Measurements from ENCODE around the gene TMEM245.
"Not testable (repeated sequence)": the region's sequence is repeated elsewhere in the genome, so short reads cannot be mapped to it uniquely, and the experiment has no call there.

TMEM245 gene

GRCh38 chr9:109063760-109064159 lies 56.0 kb downstream of the TMEM245 start:
- no peak for DNase-seq (ENCODE audit: low read depth)

- no peak for DNase-seq (ENCODE audit: low read depth)
Measured at GRCh38 chr9:109062543-109062942, 57.2 kb downstream of the TMEM245 start.

GRCh38 chr9:109060191-109060590 lies 59.6 kb downstream of the TMEM245 start:
- DNase-seq (ENCODE audit: low read depth): no peak

GRCh38 chr9:109053121-109053520 lies 66.6 kb downstream of the TMEM245 start:
- not testable (repeated sequence) for DNase-seq (ENCODE audit: low read depth)

GRCh38 chr9:109052416-109052815 lies 67.3 kb downstream of the TMEM245 start:
- no peak for DNase-seq (ENCODE audit: low read depth)

GRCh38 chr9:109051733-109052132 lies 68.0 kb downstream of the TMEM245 start:
- DNase-seq (ENCODE audit: low read depth): no peak

GRCh38 chr9:109050444-109050843 lies 69.3 kb downstream of the TMEM245 start:
- no peak for DNase-seq (ENCODE audit: low read depth)

- DNase-seq (ENCODE audit: low read depth): no peak
Measured at GRCh38 chr9:109048822-109049221, 70.9 kb downstream of the TMEM245 start.

- no peak for DNase-seq (ENCODE audit: low read depth)
Measured at GRCh38 chr9:109047259-109047658, 72.5 kb downstream of the TMEM245 start.

GRCh38 chr9:109046346-109046745 lies 73.4 kb downstream of the TMEM245 start:
- no peak for DNase-seq (ENCODE audit: low read depth)

GRCh38 chr9:109043578-109043977 lies 76.2 kb downstream of the TMEM245 start:
- no peak for DNase-seq (ENCODE audit: low read depth)

GRCh38 chr9:109040571-109040970 lies 79.2 kb downstream of the TMEM245 start:
- no peak for DNase-seq (ENCODE audit: low read depth)

- no peak for DNase-seq (ENCODE audit: low read depth)
Measured at GRCh38 chr9:109039539-109039938, 80.2 kb downstream of the TMEM245 start.

- DNase-seq (ENCODE audit: low read depth): no peak
Measured at GRCh38 chr9:109037946-109038715, 81.6 kb downstream of the TMEM245 start.

- no peak for DNase-seq (ENCODE audit: low read depth)
Measured at GRCh38 chr9:109036744-109037680, 82.7 kb downstream of the TMEM245 start.

- DNase-seq (ENCODE audit: low read depth): no peak
Measured at GRCh38 chr9:109035684-109036423, 83.9 kb downstream of the TMEM245 start.

GRCh38 chr9:109033941-109034700 lies 85.6 kb downstream of the TMEM245 start:
- DNase-seq (ENCODE audit: low read depth): no peak

GRCh38 chr9:109031241-109031640 lies 88.5 kb downstream of the TMEM245 start:
- DNase-seq (ENCODE audit: low read depth): no peak

GRCh38 chr9:109030426-109030825 lies 89.3 kb downstream of the TMEM245 start:
- no peak for DNase-seq (ENCODE audit: low read depth)

GRCh38 chr9:109028457-109028856 lies 91.3 kb downstream of the TMEM245 start:
- no peak for DNase-seq (ENCODE audit: low read depth)

- no peak for DNase-seq (ENCODE audit: low read depth)
Measured at GRCh38 chr9:109027176-109027575, 92.6 kb downstream of the TMEM245 start.

- DNase-seq (ENCODE audit: low read depth): no peak
Measured at GRCh38 chr9:109026306-109026705, 93.4 kb downstream of the TMEM245 start.
